ENCODE measurements around the gene SF3A2. TPM values are rescaled to one million over a fixed set of nuclear protein-coding genes. Genes with fewer than 3 reads are reported as not detected.
"Not testable (repeated sequence)": the region's sequence is repeated elsewhere in the genome, so short reads cannot be mapped to it uniquely, and the experiment has no call there.

Gene SF3A2
- total and polyA plus RNA-seq, 7 donors, result 16.9 to 61.3 (median 26.4) TPM

GRCh38 chr19:2199215-2199614 is 37.4 kb upstream of the SF3A2 start:
- no peak overlapping the region for H3K27ac ChIP-seq
- TF ChIP-seq POLR2AphosphoS5 (IDR thresholded peaks at IDR 0.05) (no peak), POLR2A (IDR thresholded peaks at IDR 0.05) (no peak), EP300 (IDR thresholded peaks at IDR 0.05) (no peak)
- TF ChIP-seq, protein P1, sequence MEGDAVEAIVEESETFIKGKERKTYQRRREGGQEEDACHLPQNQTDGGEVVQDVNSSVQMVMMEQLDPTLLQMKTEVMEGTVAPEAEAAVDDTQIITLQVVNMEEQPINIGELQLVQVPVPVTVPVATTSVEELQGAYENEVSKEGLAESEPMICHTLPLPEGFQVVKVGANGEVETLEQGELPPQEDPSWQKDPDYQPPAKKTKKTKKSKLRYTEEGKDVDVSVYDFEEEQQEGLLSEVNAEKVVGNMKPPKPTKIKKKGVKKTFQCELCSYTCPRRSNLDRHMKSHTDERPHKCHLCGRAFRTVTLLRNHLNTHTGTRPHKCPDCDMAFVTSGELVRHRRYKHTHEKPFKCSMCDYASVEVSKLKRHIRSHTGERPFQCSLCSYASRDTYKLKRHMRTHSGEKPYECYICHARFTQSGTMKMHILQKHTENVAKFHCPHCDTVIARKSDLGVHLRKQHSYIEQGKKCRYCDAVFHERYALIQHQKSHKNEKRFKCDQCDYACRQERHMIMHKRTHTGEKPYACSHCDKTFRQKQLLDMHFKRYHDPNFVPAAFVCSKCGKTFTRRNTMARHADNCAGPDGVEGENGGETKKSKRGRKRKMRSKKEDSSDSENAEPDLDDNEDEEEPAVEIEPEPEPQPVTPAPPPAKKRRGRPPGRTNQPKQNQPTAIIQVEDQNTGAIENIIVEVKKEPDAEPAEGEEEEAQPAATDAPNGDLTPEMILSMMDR (IDR thresholded peaks at IDR 0.05), result no peak
- no peaks in the 10 kb centered on the region for H3K4me1 ChIP-seq
- no peaks in the 10 kb centered on the region for H3K9me3 ChIP-seq
- no peak for DNase-seq
- no peaks in the 10 kb centered on the region for H3K27me3 ChIP-seq
- no peak overlapping the region for H3K4me3 ChIP-seq
- 83 to 94% methylated on average over 18 of the region's 18 CpGs for WGBS, 2 donors
- peaks cover 16 to 74% (median 20%) of the 10 kb centered on the region in 4 donors for H3K36me3 ChIP-seq
- intact Hi-C loops (cut with DNase I), result no loop called here

DNA sequence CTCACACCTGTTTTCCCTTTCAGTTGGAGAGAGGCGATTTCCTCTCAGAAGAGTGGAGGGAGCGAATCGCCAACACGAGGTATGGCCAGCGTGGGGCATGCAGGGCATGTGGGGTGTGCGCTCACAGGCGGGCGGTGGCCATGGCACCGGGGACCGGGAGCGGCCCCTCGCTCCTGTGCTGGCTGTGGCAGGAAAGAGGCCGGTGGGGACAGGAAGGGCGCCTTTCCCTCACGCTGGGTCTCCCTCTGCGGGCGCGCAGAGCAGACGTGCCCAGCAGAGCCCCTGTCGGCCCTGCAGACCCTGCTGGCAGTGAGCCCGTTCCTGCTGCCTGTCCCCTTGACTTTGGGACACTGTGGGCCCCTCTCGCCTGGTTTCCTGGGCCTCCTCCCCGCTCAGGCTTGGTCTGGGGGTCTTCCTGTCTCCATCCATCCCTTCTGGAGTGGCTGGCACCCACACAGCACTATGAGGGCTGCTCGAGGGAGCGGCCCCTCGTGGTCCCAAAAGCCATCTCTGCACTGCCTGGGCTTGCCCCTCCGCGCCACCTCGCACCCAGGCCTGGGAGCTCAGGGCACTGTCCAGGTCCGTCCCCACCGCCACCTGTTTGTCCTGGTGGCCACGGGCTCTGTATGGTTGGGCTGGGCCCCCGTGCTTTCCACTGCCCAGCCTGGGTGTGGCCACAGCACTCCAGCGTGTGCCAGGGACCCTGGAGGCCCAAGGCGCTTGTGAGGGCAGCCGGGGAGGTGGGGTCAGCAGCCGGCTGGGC is 36.6 kb upstream of the SF3A2 start:
- WGBS, 2 donors, result 90 to 94% methylated on average over 37 of the region's 37 CpGs
- no peak for TF ChIP-seq POLR2A (IDR thresholded peaks at IDR 0.05)
- no peak for TF ChIP-seq POLR2AphosphoS5 (IDR thresholded peaks at IDR 0.05)
- TF ChIP-seq, protein P1 (IDR thresholded peaks at IDR 0.05), result no peak
- no peak for TF ChIP-seq EP300 (IDR thresholded peaks at IDR 0.05)
- DNase-seq, result no peak
- Histone ChIP-seq H3K27ac (no peak overlapping the region), H3K4me3 (no peak overlapping the region), H3K27me3 (no peaks in the 10 kb centered on the region), H3K4me1 (no peaks in the 10 kb centered on the region), H3K36me3 (peaks cover 12 to 74% (median 13%) of the 10 kb centered on the region in 4 donors), H3K9me3 (no peaks in the 10 kb centered on the region)
- intact Hi-C loops (cut with DNase I), result no loop called here

DNA sequence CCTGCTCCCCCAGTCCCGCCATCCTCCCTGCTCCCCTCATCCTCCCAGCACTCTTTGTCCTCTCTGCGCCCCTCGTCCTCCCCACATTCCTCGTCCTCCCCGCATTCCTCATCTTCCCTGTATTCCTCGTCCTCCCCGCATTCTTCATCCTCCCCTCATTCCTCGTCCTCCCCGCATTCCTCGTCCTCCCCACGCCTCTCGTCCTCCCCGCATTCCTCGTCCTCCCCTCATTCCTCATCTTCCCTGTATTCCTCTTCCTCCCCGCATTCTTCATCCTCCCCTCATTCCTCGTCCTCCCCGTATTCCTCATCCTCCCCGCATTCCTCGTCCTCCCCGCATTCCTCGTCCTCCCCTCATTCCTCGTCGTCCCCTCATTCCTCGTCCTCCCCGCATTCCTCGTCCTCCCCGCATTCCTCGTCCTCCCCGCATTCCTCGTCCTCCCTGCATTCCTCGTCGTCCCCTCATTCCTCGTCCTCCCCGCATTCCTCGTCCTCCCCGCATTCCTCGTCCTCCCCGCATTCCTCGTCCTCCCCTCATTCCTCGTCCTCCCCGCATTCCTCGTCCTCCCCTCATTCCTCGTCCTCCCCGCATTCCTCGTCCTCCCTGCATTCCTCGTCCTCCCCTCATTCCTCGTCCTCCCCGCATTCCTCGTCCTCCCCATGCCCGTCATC is 35.9 kb upstream of the SF3A2 start:
- H3K9me3 ChIP-seq; H3K4me3 ChIP-seq; DNase-seq; H3K27ac ChIP-seq; H3K27me3 ChIP-seq; intact Hi-C loops (cut with DNase I); H3K4me1 ChIP-seq: not testable (repeated sequence)
- H3K36me3 ChIP-seq, result peaks cover 8 to 74% (median 11%) of the 10 kb centered on the region in 4 donors
- WGBS, 2 donors, result 96% methylated on average over 50 of the region's 50 CpGs

GRCh38 chr19:2201473-2202148 is 35.0 kb upstream of the SF3A2 start:
- DNase-seq, result no peak
- Histone ChIP-seq H3K27me3 (no peaks in the 10 kb centered on the region), H3K36me3 (peaks cover under 1 to 68% (median 9%) of the 10 kb centered on the region in 4 donors), H3K4me3 (no peak overlapping the region), H3K4me1 (no peaks in the 10 kb centered on the region), H3K9me3 (no peaks in the 10 kb centered on the region), H3K27ac (no peak overlapping the region)
- WGBS, 2 donors, result 95 to 96% methylated on average over 21 of the region's 21 CpGs
- TF ChIP-seq POLR2A (IDR thresholded peaks at IDR 0.05), result no peak
- intact Hi-C loops (cut with DNase I), result no loop called here

DNA sequence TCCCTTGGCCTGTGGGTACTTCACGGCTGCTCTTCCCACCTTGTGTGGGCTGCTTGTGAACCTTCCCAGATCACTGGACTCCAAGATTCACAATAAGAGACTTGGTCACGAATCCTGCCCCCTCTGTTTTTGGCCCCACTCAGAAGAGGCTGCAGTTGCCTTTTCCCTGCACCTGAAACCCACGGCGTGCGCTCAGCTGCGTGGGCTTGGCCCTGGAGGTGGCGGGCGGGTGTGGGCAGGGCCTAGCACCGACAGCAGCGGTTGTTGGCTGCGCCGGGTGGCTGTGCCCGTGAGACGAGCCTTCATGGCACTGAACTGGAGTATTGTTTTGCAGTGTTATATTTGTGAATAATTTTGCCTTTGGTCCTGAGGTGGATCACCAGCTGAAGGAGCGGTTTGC is 34.3 kb upstream of the SF3A2 start:
- Histone ChIP-seq H3K27ac (no peak overlapping the region), H3K36me3 (peaks cover 0 to 68% (median 8%) of the 10 kb centered on the region in 4 donors), H3K4me1 (no peaks in the 10 kb centered on the region), H3K27me3 (no peaks in the 10 kb centered on the region), H3K4me3 (no peak overlapping the region), H3K9me3 (no peaks in the 10 kb centered on the region)
- DNase-seq, result no peak
- TF ChIP-seq POLR2A (IDR thresholded peaks at IDR 0.05), result no peak
- TF ChIP-seq, protein P1 (IDR thresholded peaks at IDR 0.05), result no peak
- no peak for TF ChIP-seq POLR2AphosphoS5 (IDR thresholded peaks at IDR 0.05)
- no peak for TF ChIP-seq EP300 (IDR thresholded peaks at IDR 0.05)
- intact Hi-C loops (cut with DNase I), result no loop called here
- 90 to 94% methylated on average over 15 of the region's 15 CpGs for WGBS, 2 donors

All from sigmoid colon (tissue), 7 donors.